C4-2B (cell line): ENCODE results near the gene IQGAP2.

Source experiments
- H3K27ac ChIP-seq: fragments of 450-650 bp; 2 replicates; pipeline ENCODE4 v1.5.1; 2017
- ZFX ChIP-seq: fragments of 450-650 bp; IDR thresholded peaks from 2 replicates; pipeline ENCODE4 v1.6.1; 2017
- TF ChIP-seq, protein P1 (sequence below): fragments of 450-650 bp; conservative IDR thresholded peaks from 2 replicates; pipeline ENCODE4 v1.5.1; 2017; ENCODE audit warnings: mild to moderate bottlenecking

The IQGAP2 gene

DNA sequence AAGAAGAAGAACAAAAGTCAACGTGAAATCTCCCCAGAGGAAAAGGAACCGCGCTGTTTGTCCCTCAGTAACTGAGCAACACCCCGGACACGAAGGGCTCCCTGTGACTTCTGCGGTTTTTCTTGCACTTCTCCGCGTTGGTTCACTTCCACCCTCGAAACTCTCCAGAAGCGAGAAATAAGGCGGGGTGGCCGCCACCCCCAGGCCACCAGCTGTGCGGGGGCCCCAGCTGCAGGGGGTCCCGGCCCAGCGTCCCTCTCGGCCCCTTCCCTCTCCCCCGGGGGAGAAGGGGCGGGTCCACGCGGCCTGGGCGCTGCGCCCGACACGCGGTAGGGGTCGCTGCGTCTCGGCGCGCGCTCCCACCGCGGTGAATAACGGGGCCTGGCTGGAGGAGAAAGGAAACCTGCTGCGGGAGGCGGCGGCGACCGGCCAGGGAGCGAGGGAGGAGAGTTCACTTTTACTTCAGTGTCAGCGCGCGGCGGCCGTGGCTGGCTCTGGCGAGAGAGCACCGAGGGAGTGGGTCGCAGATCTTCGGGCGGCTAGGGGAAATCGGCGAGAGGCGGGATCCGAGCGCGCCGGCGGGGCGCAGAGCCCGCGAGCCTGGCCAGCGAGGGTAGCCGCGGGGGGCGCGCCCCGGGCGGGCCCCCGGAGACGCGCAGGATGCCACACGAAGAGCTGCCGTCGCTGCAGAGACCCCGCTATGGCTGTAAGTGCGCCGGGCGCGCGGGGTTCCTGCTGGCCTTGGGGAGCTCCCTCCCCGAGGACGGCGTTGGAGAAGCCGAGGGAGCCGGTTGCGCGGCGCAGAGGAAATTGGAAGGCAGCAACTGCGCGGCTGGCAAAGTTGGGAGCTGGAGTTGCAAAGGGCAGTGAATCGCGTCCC lies at the start of gene IQGAP2:
Gene IQGAP2, plus strand, starts transcription at position 400 of the 880 bp plus-strand sequence. Its CDS starts 261 bp downstream, at position 661.
- peak within 1 kb of the TSS; percentile 77 for H3K27ac ChIP-seq
- TF ChIP-seq ZFX: peak; percentile 57
- TF ChIP-seq, protein P1, sequence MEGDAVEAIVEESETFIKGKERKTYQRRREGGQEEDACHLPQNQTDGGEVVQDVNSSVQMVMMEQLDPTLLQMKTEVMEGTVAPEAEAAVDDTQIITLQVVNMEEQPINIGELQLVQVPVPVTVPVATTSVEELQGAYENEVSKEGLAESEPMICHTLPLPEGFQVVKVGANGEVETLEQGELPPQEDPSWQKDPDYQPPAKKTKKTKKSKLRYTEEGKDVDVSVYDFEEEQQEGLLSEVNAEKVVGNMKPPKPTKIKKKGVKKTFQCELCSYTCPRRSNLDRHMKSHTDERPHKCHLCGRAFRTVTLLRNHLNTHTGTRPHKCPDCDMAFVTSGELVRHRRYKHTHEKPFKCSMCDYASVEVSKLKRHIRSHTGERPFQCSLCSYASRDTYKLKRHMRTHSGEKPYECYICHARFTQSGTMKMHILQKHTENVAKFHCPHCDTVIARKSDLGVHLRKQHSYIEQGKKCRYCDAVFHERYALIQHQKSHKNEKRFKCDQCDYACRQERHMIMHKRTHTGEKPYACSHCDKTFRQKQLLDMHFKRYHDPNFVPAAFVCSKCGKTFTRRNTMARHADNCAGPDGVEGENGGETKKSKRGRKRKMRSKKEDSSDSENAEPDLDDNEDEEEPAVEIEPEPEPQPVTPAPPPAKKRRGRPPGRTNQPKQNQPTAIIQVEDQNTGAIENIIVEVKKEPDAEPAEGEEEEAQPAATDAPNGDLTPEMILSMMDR: peak; percentile 92

GRCh38 chr5:76356887-76357286 lies 46.2 kb upstream of the IQGAP2 start:
- TF ChIP-seq, protein P1: no peak
- TF ChIP-seq ZFX: no peak
- H3K27ac ChIP-seq: no peak overlapping the region

DNA sequence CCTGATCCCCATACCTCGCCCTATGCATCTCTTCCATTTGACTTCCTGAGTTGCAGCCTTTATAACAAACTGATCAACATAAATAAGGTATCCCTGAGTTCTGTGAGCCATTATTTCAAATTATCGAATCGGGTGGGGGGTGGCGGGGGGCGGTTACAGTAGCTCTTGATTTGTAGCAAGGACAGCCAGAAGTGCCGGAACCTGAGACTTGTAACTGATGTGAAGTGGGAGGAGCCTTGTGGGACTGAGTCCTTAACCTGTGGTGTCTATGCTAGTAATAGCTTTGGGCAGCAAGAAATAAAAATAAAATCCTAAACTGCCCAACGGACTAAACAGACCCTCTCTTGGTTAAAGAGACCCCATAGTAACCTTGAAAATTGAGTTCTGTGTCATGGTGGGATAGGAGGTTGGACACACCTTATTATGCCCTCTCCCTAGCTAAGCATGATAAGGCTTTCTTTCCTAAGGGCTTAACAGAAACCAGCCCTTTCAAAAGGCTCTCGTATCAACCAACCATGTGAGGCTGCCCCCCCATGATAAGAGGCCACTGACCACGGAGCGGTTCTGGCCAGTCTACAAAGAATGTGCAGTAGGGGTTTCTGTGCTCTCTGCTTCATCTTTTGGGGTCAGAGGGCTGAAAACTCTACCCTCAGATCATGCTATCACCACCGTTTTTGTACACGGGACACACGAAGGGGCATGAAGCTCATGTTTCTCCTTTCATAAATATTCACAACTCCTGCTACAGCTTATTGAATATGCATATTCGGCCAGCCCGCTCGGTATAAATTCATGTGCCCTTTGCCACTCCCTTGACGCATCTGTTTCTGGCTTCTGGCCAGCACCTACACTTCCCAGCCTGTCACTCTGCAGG lies 39.5 kb upstream of the IQGAP2 start:
- H3K27ac ChIP-seq: no peak overlapping the region

DNA sequence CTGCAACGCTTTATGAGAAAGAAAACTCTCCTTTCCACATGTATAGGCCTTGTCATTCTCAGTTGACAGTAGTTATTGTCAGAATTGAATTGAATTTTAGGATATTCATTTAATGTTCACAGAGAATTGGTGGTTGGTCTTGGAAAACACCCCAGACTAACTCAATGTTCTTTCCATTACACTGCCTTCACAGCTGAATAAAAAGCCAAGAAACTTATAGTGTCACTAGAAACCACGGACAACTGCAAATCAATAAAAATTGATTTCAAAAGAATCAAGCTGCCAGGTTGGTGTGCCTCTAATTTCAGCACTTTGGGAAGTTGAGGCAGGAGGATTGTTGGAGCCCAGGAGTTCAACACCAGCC lies 38.9 kb upstream of the IQGAP2 start:
- no peak overlapping the region for H3K27ac ChIP-seq
- no peak for TF ChIP-seq ZFX
- TF ChIP-seq, protein P1: no peak

More for the DNA sequence above, 39.5 kb upstream of the IQGAP2 start:
- TF ChIP-seq ZFX: no peak
- TF ChIP-seq, protein P1: no peak

DNA sequence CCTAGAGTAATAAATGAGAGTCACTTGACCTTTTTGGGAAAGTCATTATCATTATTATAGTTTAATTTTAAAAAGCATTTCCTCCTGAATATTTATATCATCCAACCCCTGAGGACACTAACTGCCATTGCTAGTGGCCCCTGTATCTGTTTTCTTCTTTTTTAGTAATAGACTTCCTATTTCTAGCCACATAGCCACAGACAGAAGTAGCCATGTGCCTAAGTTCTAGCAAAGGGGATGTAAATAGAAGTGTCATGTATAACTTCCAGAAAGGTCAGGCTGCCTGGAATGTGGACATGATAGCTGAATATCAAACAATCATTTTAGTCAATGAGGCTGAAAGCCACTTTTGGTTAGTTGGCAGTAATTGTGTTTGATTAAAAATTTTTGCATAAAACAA lies 37.5 kb upstream of the IQGAP2 start:
- no peak overlapping the region for H3K27ac ChIP-seq
- TF ChIP-seq ZFX: no peak
- TF ChIP-seq, protein P1: no peak

- TF ChIP-seq, protein P1: no peak
- no peak for TF ChIP-seq ZFX
- no peak overlapping the region for H3K27ac ChIP-seq
Measured at GRCh38 chr5:76366596-76366995, 36.5 kb upstream of the IQGAP2 start.
